Ramos (cell line): ENCODE results near the gene CLDN34.

Source experiments
- in situ Hi-C: fragments of 300-500 bp; cut with MboI; formaldehyde crosslinking; loops from one replicate; pipeline ENCODE4 v1.14.3; 2022; ENCODE audit warnings: low sequenced_read_pairs; ENCODE audit not compliant: unreplicated experiment

The CLDN34 gene

GRCh38 chrX:9966775-9967408 lies at the start of gene CLDN34:
CLDN34 (plus strand) TSS chrX:9967358; CDS start chrX:9967358, 0 bp downstream.
- in situ Hi-C loops, result no loop called here

GRCh38 chrX:9917861-9918260 lies 49.3 kb upstream of the CLDN34 start:
- in situ Hi-C loops, result no loop called here

- in situ Hi-C loops, result no loop called here
These were observed 47.5 kb upstream of the CLDN34 start for GRCh38 chrX:9919632-9920172.

GRCh38 chrX:9921407-9921806 lies 45.8 kb upstream of the CLDN34 start:
- in situ Hi-C loops, result no loop called here

- in situ Hi-C loops, result no loop called here
These were observed 43.8 kb upstream of the CLDN34 start for GRCh38 chrX:9923357-9923756.

GRCh38 chrX:9926002-9926401 lies 41.2 kb upstream of the CLDN34 start:
- in situ Hi-C loops, result no loop called here

GRCh38 chrX:9927698-9928482 lies 39.3 kb upstream of the CLDN34 start:
- in situ Hi-C loops, result no loop called here

- in situ Hi-C loops, result no loop called here
These were observed 31.7 kb upstream of the CLDN34 start for GRCh38 chrX:9935436-9935835.

GRCh38 chrX:9937761-9938160 lies 29.4 kb upstream of the CLDN34 start:
- in situ Hi-C loops, result no loop called here

- in situ Hi-C loops, result no loop called here
These were observed 28.6 kb upstream of the CLDN34 start for GRCh38 chrX:9938516-9938915.

- in situ Hi-C loops, result no loop called here
These were observed 26.7 kb upstream of the CLDN34 start for GRCh38 chrX:9940421-9940820.

- in situ Hi-C loops, result no loop called here
These were observed 25.1 kb upstream of the CLDN34 start for GRCh38 chrX:9942086-9942485.

GRCh38 chrX:9943420-9943819 lies 23.7 kb upstream of the CLDN34 start:
- in situ Hi-C loops, result no loop called here

GRCh38 chrX:9947131-9947794 lies 19.9 kb upstream of the CLDN34 start:
- in situ Hi-C loops, result no loop called here

- in situ Hi-C loops, result no loop called here
These were observed 18.8 kb upstream of the CLDN34 start for GRCh38 chrX:9948406-9948805.

GRCh38 chrX:9952300-9952699 lies 14.9 kb upstream of the CLDN34 start:
- in situ Hi-C loops, result no loop called here

- in situ Hi-C loops, result no loop called here
These were observed 13.8 kb upstream of the CLDN34 start for GRCh38 chrX:9953396-9953795.

GRCh38 chrX:9955506-9955905 lies 11.7 kb upstream of the CLDN34 start:
- in situ Hi-C loops, result no loop called here

- in situ Hi-C loops, result no loop called here
These were observed 9.4 kb upstream of the CLDN34 start for GRCh38 chrX:9957743-9958142.

GRCh38 chrX:9958183-9958582 lies 9.0 kb upstream of the CLDN34 start:
- in situ Hi-C loops, result no loop called here

GRCh38 chrX:9961750-9962149 lies 5.4 kb upstream of the CLDN34 start:
- in situ Hi-C loops, result no loop called here
